GM13976 (cell line): ENCODE data around the gene RNASEH2C.

ENCODE experiments used
- DNase-seq: peaks from one replicate; pipeline ENCODE4 v3.0.0; 2012; ENCODE audit warnings: low spot score
- in situ Hi-C: fragments of 300-500 bp; cut with MboI; formaldehyde crosslinking; loops from one replicate; pipeline ENCODE4 v1.12.0; 2022; ENCODE audit warnings: low sequenced_read_pairs, mixed read lengths, inconsistent platforms; ENCODE audit not compliant: unreplicated experiment
- TF ChIP-seq, protein P1 (sequence below): IDR thresholded peaks from 2 replicates; pipeline ENCODE4 v1.5.1; 2012; ENCODE audit warnings: borderline replicate concordance, mild to moderate bottlenecking; ENCODE audit not compliant: insufficient read depth; ENCODE audit errors: extremely low read depth, missing control alignments, control extremely low read depth

Gene RNASEH2C

DNA sequence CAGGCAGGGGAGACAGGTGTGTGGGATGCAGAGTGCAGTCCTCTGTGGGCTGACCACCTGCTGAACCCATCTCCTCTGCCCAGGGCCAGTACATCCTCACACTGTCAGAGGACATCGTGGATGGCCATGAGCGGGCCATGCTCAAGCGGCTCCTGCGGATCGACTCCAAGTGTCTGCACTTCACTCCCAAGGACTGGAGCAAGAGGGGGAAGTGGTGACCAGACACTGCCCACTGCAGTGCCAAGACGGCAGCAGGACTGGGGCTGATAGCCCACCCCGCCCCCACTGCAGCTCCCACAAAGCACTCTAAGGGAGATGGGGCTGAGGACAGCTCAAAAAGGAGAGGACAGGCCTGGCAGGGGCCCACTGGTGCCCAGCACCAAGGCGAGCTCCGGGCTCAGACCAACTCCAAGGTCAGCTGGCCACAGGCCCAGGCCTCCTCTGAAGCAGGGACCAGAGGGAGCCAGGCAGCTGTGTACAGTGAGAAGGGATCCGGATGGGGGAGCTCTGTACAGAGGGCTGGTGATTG, 1.6 kb downstream of the RNASEH2C start:
- no peak for DNase-seq
- TF ChIP-seq, protein P1, sequence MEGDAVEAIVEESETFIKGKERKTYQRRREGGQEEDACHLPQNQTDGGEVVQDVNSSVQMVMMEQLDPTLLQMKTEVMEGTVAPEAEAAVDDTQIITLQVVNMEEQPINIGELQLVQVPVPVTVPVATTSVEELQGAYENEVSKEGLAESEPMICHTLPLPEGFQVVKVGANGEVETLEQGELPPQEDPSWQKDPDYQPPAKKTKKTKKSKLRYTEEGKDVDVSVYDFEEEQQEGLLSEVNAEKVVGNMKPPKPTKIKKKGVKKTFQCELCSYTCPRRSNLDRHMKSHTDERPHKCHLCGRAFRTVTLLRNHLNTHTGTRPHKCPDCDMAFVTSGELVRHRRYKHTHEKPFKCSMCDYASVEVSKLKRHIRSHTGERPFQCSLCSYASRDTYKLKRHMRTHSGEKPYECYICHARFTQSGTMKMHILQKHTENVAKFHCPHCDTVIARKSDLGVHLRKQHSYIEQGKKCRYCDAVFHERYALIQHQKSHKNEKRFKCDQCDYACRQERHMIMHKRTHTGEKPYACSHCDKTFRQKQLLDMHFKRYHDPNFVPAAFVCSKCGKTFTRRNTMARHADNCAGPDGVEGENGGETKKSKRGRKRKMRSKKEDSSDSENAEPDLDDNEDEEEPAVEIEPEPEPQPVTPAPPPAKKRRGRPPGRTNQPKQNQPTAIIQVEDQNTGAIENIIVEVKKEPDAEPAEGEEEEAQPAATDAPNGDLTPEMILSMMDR = no peak
- in situ Hi-C loops = loop anchor here (25.0 kb wide), 1 partner anchor 268 kb away; no protein-coding TSS in a partner anchor

DNA sequence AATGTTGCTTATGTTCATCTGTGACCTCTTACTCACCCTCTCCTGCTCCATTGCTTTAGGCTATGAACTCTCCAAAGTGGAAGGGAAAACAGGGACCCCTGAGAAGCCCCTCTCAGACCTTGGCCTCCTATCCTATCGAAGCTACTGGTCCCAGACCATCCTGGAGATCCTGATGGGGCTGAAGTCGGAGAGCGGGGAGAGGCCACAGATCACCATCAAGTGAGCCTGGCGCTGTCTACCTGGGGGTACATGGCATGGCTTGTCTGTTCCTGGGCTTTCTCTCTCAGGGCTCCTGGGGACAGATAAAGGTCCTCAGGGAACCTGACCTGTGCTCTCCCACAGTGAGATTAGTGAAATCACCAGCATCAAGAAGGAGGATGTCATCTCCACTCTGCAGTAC, 2.1 kb downstream of the RNASEH2C start:
- in situ Hi-C loops = loop anchor here (25.0 kb wide), 1 partner anchor 269 kb away; no protein-coding TSS in a partner anchor
- TF ChIP-seq, protein P1 = no peak
- no peak for DNase-seq

DNA sequence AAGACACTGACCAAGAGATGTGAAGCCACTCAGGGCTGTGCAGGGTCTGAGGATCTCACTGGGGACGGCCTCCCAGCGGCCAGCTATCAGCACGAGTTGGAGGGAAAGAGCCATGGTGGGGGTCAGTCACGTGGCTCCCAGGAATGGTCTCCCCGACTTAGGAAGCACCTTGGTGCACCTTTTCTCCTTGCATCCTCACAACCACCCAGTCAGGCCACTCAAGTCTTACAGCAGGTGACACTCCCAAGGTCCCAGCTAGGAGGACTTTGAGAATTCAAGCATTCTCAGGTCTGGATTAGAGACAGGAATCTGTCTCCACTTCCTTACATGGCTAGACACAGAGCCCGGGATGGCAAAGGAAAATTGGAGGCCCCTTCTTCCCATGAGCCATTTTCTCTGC, 2.7 kb downstream of the RNASEH2C start:
- TF ChIP-seq, protein P1 = no peak
- DNase-seq = no peak
- in situ Hi-C loops = loop anchor here (25.0 kb wide), 1 partner anchor 269 kb away; no protein-coding TSS in a partner anchor

DNA sequence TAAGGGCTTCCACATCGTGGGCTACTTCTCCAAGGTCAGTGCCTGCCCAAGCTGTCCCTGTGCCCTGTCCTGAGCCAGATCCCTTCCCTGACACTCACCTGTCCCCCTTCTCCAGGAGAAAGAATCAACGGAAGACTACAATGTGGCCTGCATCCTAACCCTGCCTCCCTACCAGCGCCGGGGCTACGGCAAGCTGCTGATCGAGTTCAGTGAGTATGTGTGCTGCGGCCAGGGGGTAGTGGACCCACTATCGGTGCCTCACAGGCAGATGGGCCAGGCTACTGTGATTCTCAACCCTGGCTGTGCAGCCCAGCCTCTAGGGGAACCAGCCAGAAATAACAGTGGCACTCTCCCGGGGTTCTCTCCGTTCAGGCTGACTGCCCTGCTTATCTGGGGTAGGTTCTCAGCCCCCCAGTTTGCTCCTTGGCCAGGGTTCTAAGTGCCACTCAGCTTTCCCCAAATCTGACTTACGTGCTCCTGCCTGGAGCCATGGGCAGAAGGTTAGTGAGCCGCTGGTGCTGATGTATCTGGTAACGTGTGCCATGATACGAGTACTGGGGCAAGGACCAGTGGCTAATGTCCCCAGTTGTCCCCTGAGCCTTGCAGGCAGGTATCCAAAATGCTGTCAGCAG, 3.7 kb downstream of the RNASEH2C start:
- in situ Hi-C loops = loop anchor here (25.0 kb wide), 1 partner anchor 270 kb away; no protein-coding TSS in a partner anchor
- no peak for DNase-seq
- TF ChIP-seq, protein P1 = no peak

DNA sequence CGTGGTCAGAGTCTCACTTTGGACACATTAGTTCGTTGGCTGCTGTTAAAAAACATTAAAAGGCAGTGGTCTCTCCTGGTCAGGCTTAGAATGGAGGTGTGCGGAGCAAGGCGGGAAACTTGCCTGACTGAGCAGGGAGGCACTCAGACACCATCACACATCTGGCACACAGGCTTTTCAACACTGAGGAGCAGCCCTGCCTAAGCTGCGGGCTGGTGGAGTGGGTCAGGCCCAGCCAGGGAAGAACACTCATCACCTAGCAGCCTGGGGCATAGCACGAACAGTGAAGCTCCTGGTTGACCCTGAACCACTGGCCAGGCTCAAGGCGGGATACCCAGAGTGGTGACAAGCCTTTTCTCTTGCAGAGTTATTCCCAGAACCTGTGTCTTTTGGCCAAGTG, 4.3 kb downstream of the RNASEH2C start:
- in situ Hi-C loops = loop anchor here (25.0 kb wide), 1 partner anchor 271 kb away; no protein-coding TSS in a partner anchor
- DNase-seq = no peak
- TF ChIP-seq, protein P1 = no peak

DNA sequence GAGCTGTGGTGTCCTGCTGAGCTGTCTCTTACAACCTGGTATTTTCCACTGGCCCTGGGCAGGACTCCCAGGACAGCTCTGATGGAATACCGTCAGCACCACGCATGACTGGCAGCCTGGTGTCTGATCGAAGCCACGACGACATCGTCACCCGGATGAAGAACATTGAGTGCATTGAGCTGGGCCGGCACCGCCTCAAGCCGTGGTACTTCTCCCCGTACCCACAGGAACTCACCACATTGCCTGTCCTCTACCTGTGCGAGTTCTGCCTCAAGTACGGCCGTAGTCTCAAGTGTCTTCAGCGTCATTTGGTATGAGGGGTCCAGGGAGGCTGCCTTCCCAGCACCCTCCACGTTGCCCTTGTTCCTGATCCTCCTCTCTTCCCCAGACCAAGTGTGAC, 6.2 kb downstream of the RNASEH2C start:
- DNase-seq = no peak
- TF ChIP-seq, protein P1 = no peak
- in situ Hi-C loops = loop anchor here (25.0 kb wide), 1 partner anchor 273 kb away; no protein-coding TSS in a partner anchor
